Endothelial cell of umbilical vein (primary cell): ENCODE results near the gene CASK. TPM values are rescaled to one million over a fixed set of nuclear protein-coding genes. Genes with fewer than 3 reads are reported as not detected.
"Not testable (repeated sequence)": the region's sequence is repeated elsewhere in the genome, so short reads cannot be mapped to it uniquely, and the experiment has no call there.

Source experiments
- BruUV-seq: library from RNA; stranded (reverse); fragments of 400-500 nt; replicated peaks from 2 replicates; lab custom pipeline; 2021; lab: Mats Ljungman, UMichigan
- CTCF ChIA-PET: fragments of 300-600, 350-600 bp; sonication (Branson Sonifier 250); formaldehyde crosslinking; loops from one replicate; lab custom pipeline; 2021; ENCODE audit warnings: antibody characterized with exemption, inconsistent platforms; lab: Charles Lee
- POLR2A ChIA-PET: fragments of 300-600, 350-600 bp; sonication (Branson Sonifier 250); formaldehyde crosslinking; loops from one replicate; lab custom pipeline; 2021; ENCODE audit warnings: antibody characterized with exemption, inconsistent platforms; lab: Charles Lee
- DNase-seq: peaks from one replicate; pipeline ENCODE4 v3.0.0-alpha.2; 2011; ENCODE audit warnings: low read depth, low spot score
- FAIRE-seq: peaks from 2 replicates; lab custom pipeline; 2011; peaks lifted over from hg19 to GRCh38; lab: Jason Lieb, UNC
- H2AFZ ChIP-seq: 2 replicates; pipeline ENCODE4 v1.6.0; 2012; ENCODE audit warnings: low read depth, low read length, control low read depth, inconsistent platforms
- H3K27ac ChIP-seq: 2 replicates; pipeline ENCODE4 v1.5.1; 2011; ENCODE audit warnings: low read depth, mild to moderate bottlenecking, control low read depth, low read length, moderate library complexity; ENCODE audit not compliant: insufficient read depth
- H3K27me3 ChIP-seq, 2 experiments: 2 replicates each; pipeline versions ENCODE4 v1.6.0 to v1.6.1; 2011; ENCODE audit warnings: low read length in 2 of 2, mixed read lengths in 1 of 2; ENCODE audit not compliant: control insufficient read depth in 2 of 2, insufficient read depth in 2 of 2
- H3K36me3 ChIP-seq, 2 experiments: 2 replicates in 1 of 2; 3 replicates in 1 of 2; pipeline ENCODE4 v1.5.1; 2011; ENCODE audit warnings: low read length in 2 of 2, mild to moderate bottlenecking in 1 of 2, moderate library complexity in 1 of 2; ENCODE audit not compliant: control insufficient read depth in 2 of 2, insufficient read depth in 2 of 2; ENCODE audit errors: extremely low read depth in 1 of 2
- H3K4me1 ChIP-seq: 3 replicates; pipeline ENCODE4 v1.5.1; 2011; ENCODE audit warnings: mild to moderate bottlenecking, low read length; ENCODE audit not compliant: control insufficient read depth, insufficient read depth; ENCODE audit errors: extremely low read depth
- H3K4me2 ChIP-seq: 2 replicates; pipeline ENCODE4 v1.6.1; 2011; ENCODE audit warnings: low read length, control low read depth, mixed read lengths; ENCODE audit not compliant: insufficient read depth
- H3K4me3 ChIP-seq, 3 experiments: fragments of 200-600 bp in 1 of 3; sonication (generic), shearing (Covaris generic) in 1 of 3; replicated peaks in 1 of 3; 2 replicates each; pipeline ENCODE4 v1.5.1; 2011 to 2016; ENCODE audit warnings: control low read depth in 3 of 3, low read length in 3 of 3, mild to moderate bottlenecking in 2 of 3, inconsistent platforms in 1 of 3, low read depth in 1 of 3, moderate library complexity in 1 of 3; ENCODE audit not compliant: insufficient read depth in 1 of 3
- H3K79me2 ChIP-seq: 2 replicates; pipeline ENCODE4 v1.6.0; 2012; ENCODE audit warnings: low read length, inconsistent platforms; ENCODE audit not compliant: control insufficient read depth, insufficient read depth
- H3K9ac ChIP-seq: replicated peaks from 2 replicates; pipeline ENCODE3; 2011; ENCODE audit warnings: low read length, control low read depth; ENCODE audit not compliant: insufficient read depth; ENCODE audit errors: extremely low read depth
- H3K9me1 ChIP-seq: replicated peaks from 3 replicates; pipeline ENCODE4 v1.6.0; 2011; ENCODE audit warnings: mild to moderate bottlenecking, low read length; ENCODE audit not compliant: control insufficient read depth, insufficient read depth; ENCODE audit errors: extremely low read depth
- H3K9me3 ChIP-seq: replicated peaks from 2 replicates; pipeline ENCODE4 v1.5.1; 2012; ENCODE audit warnings: low read length, inconsistent platforms; ENCODE audit not compliant: control insufficient read depth, insufficient read depth
- H4K20me1 ChIP-seq: replicated peaks from 2 replicates; pipeline ENCODE3; 2011; ENCODE audit warnings: mild to moderate bottlenecking, low read length; ENCODE audit not compliant: control insufficient read depth, insufficient read depth; ENCODE audit errors: extremely low read depth
- CTCF ChIP-seq, 2 donors: IDR thresholded peaks; 1 replicate in 1 of 2; 2 replicates in 1 of 2; pipeline ENCODE4 v1.5.1; 2011; ENCODE audit warnings: low read length in 2 of 2, mild to moderate bottlenecking in 2 of 2, moderate library complexity in 2 of 2, control low read depth in 1 of 2, inconsistent platforms in 1 of 2, low read depth in 1 of 2; ENCODE audit not compliant: insufficient read depth in 1 of 2; ENCODE audit errors: extremely low read depth in 1 of 2
- FOS ChIP-seq: IDR thresholded peaks from 2 replicates; pipeline ENCODE4 v1.6.1; 2011; ENCODE audit warnings: mild to moderate bottlenecking, low read length, moderate library complexity, borderline replicate concordance; ENCODE audit not compliant: insufficient read depth
- GATA2 ChIP-seq: IDR thresholded peaks from 2 replicates; pipeline ENCODE4 v1.7.0; 2011; ENCODE audit warnings: low read depth, mild to moderate bottlenecking, moderate library complexity, mixed read lengths, low read length; ENCODE audit not compliant: insufficient read length, insufficient read depth
- JUN ChIP-seq: IDR thresholded peaks from 2 replicates; pipeline ENCODE4 v1.6.1; 2011; ENCODE audit warnings: borderline replicate concordance, low read depth; ENCODE audit not compliant: insufficient read length, insufficient read depth
- MAX ChIP-seq: IDR thresholded peaks from 2 replicates; pipeline ENCODE4 v1.6.1; 2011; ENCODE audit not compliant: insufficient read depth, insufficient read length
- POLR2A ChIP-seq: IDR thresholded peaks from 2 replicates; pipeline ENCODE4 v1.6.1; 2012; ENCODE audit warnings: low read depth, mild to moderate bottlenecking, control low read depth, low read length
- POLR2AphosphoS5 ChIP-seq: IDR thresholded peaks from 2 replicates; pipeline ENCODE4 v1.6.1; 2012; ENCODE audit warnings: low read depth, mild to moderate bottlenecking, control low read depth, low read length, moderate library complexity; ENCODE audit not compliant: insufficient read depth
- dilution Hi-C: fragments of 300-500 bp; cut with MboI; formaldehyde crosslinking; loops from one replicate; pipeline ENCODE4 v1.15.0; 2019; ENCODE audit warnings: low sequenced_read_pairs; ENCODE audit not compliant: extremely low pct_ligation_motif_present
- intact Hi-C: fragments of 100-400 bp; cut with micrococcal nuclease; formaldehyde crosslinking; loops from one replicate; pipeline ENCODE4 v1.10.0; 2022
- polyA plus RNA-seq, 4 experiments: library from polyadenylated mRNA; depleted of rRNA in 3 of 4; stranded (reverse) in 3 of 4; unstranded in 1 of 4; fragments of >200 nt; gene quantifications; 2 replicates each; pipeline versions ENCODE4 v1.2.1 to v1.2.3, GENCODE V29; 2011 to 2012; ENCODE audit warnings: missing spikeins in 1 of 4
- total RNA-seq: library from RNA; stranded (reverse); gene quantifications from 2 replicates; pipeline ENCODE4 v1.2.3, GENCODE V29; 2021

The CASK gene
- total and polyA plus RNA-seq, 2 donors (not counting 3 experiments of a cell fraction or from before 2014, with no cell fraction given), result 6.4 to 30.4 TPM

GRCh38 chrX:41655101-41655500, 268.3 kb downstream of the CASK start:
- Histone ChIP-seq H3K4me3 (no peak overlapping the region), H3K4me1 (no peaks in the 10 kb centered on the region), H3K27me3 (no peaks in the 10 kb centered on the region), H4K20me1 (no peaks in the 10 kb centered on the region), H3K4me2 (no peak overlapping the region), H3K79me2 (no peaks in the 10 kb centered on the region), H3K9ac (no peak overlapping the region), H3K36me3 (no peaks in the 10 kb centered on the region), H3K27ac (no peak overlapping the region), H3K9me3 (no peaks in the 10 kb centered on the region), H2AFZ (no peak overlapping the region), H3K9me1 (no peaks in the 10 kb centered on the region)
- DNase-seq (no peak), FAIRE-seq (peak; percentile 15)
- no TSS peak for BruUV-seq
- ChIA-PET CTCF (no interaction called here), POLR2A (no interaction called here)
- intact Hi-C loops (no loop called here), dilution Hi-C loops (no loop called here)
- TF ChIP-seq JUN (no peak), CTCF (IDR thresholded peaks at IDR 0.05; ENCODE audit: extremely low read depth in 1 of 2, insufficient read depth in 1 of 2, low read depth in 1 of 2, low read length in 2 of 2) (no peak), MAX (no peak)

- ChIA-PET CTCF (no interaction called here), POLR2A (no interaction called here)
- Histone ChIP-seq H2AFZ (no peak overlapping the region), H3K9me1 (no peaks in the 10 kb centered on the region), H3K4me3 (no peak overlapping the region), H3K9ac (no peak overlapping the region), H3K9me3 (no peaks in the 10 kb centered on the region), H3K36me3 (no peaks in the 10 kb centered on the region), H3K79me2 (no peaks in the 10 kb centered on the region), H3K27me3 (no peaks in the 10 kb centered on the region), H3K4me1 (no peaks in the 10 kb centered on the region), H4K20me1 (no peaks in the 10 kb centered on the region), H3K27ac (no peak overlapping the region), H3K4me2 (no peak overlapping the region)
- TF ChIP-seq MAX (no peak), POLR2A (no peak), JUN (no peak), GATA2 (no peak), POLR2AphosphoS5 (no peak), FOS (no peak)
- BruUV-seq, result no TSS peak
- DNase-seq (no peak), FAIRE-seq (no peak)
- intact Hi-C loops (no loop called here), dilution Hi-C loops (no loop called here)
Measured at GRCh38 chrX:41653125-41653524, 270.2 kb downstream of the CASK start.

GRCh38 chrX:41646201-41646600, 277.2 kb downstream of the CASK start:
- FAIRE-seq, BruUV-seq, H3K4me2 ChIP-seq, H3K9me3 ChIP-seq, H3K4me1 ChIP-seq, dilution Hi-C loops, CTCF ChIA-PET, H2AFZ ChIP-seq, H3K9ac ChIP-seq, DNase-seq, POLR2A ChIA-PET, H4K20me1 ChIP-seq, H3K27ac ChIP-seq, H3K36me3 ChIP-seq, H3K9me1 ChIP-seq, H3K27me3 ChIP-seq, H3K79me2 ChIP-seq, H3K4me3 ChIP-seq, intact Hi-C loops: not testable (repeated sequence)
